ENCODE data around the gene SPEN. TPM values are rescaled to one million over a fixed set of nuclear protein-coding genes. Genes with fewer than 3 reads are reported as not detected.

Gene SPEN
- total RNA-seq, 1 donor from 2014 or later, result 68.4 TPM

- intact Hi-C loops (cut with micrococcal nuclease), result no loop called here
Observed at GRCh38 chr1:15943328-15943991, 96.0 kb downstream of the SPEN start.

GRCh38 chr1:15943992-15944307 lies 96.4 kb downstream of the SPEN start:
- intact Hi-C loops (cut with micrococcal nuclease), result no loop called here

- intact Hi-C loops (cut with micrococcal nuclease), result no loop called here
Observed at GRCh38 chr1:15944308-15945010, 97.0 kb downstream of the SPEN start.

GRCh38 chr1:15945011-15945831 lies 97.7 kb downstream of the SPEN start:
- intact Hi-C loops (cut with micrococcal nuclease), result no loop called here

- intact Hi-C loops (cut with micrococcal nuclease), result no loop called here
Observed at GRCh38 chr1:15945832-15946448, 98.4 kb downstream of the SPEN start.

GRCh38 chr1:15946571-15947381 lies 99.3 kb downstream of the SPEN start:
- intact Hi-C loops (cut with micrococcal nuclease), result no loop called here

GRCh38 chr1:15947382-15948090 lies 100.0 kb downstream of the SPEN start:
- intact Hi-C loops (cut with micrococcal nuclease), result no loop called here

- intact Hi-C loops (cut with micrococcal nuclease), result no loop called here
Observed at GRCh38 chr1:15948091-15948591, 100.6 kb downstream of the SPEN start.

- intact Hi-C loops (cut with micrococcal nuclease), result no loop called here
Observed at GRCh38 chr1:15948595-15949452, 101.3 kb downstream of the SPEN start.

GRCh38 chr1:15949453-15950245 lies 102.1 kb downstream of the SPEN start:
- intact Hi-C loops (cut with micrococcal nuclease), result no loop called here

GRCh38 chr1:15950302-15950701 lies 102.8 kb downstream of the SPEN start:
- intact Hi-C loops (cut with micrococcal nuclease), result no loop called here

GRCh38 chr1:15950763-15951295 lies 103.3 kb downstream of the SPEN start:
- intact Hi-C loops (cut with micrococcal nuclease), result loop anchor here (1.0 kb wide), 1 partner anchor 25 kb away; the partner anchor contains the start of gene ZBTB17

GRCh38 chr1:15951341-15952153 lies 104.0 kb downstream of the SPEN start:
- intact Hi-C loops (cut with micrococcal nuclease), result loop anchor here (1.0 kb wide), 1 partner anchor 25 kb away; the partner anchor contains the start of gene ZBTB17

- intact Hi-C loops (cut with micrococcal nuclease), result loop anchor here (1.0 kb wide), 1 partner anchor 14 kb away; no protein-coding TSS in a partner anchor
Observed at GRCh38 chr1:15952317-15953258, 105.1 kb downstream of the SPEN start.

- intact Hi-C loops (cut with micrococcal nuclease), result loop anchor here (1.0 kb wide), 1 partner anchor 13 kb away; no protein-coding TSS in a partner anchor
Observed at GRCh38 chr1:15953294-15953771, 105.8 kb downstream of the SPEN start.
